ENCODE measurements around the gene MAGI2. TPM values are rescaled to one million over a fixed set of nuclear protein-coding genes. Genes with fewer than 3 reads are reported as not detected.

The MAGI2 gene
- total RNA-seq, 2 experiments from 2014 or later = 0.05 to 0.12 TPM

DNA sequence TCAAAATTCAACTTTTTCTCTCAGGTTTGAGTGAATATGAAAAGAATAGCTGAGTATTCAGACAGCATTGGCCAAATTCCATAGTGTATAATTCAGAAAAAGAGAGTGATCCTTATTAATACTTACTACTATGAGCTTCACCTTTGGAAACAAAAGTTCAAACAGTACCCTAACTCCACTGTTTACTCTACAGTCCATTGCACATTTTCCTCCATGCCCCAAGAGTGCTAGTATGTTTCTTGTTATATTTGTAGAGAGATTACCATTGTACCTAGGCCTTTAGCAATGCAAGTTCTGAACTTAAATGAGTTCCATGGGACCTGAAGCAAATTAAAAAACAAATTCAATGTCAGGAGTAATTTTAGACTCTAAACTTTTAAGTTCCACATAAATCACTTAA is 48.1 kb downstream of the MAGI2 start:
- no peak for DNase-seq
- H3K27me3 Mint-ChIP-seq = no peaks in the 10 kb centered on the region
- H3K36me3 Mint-ChIP-seq (ENCODE audit: low read depth) = no peaks in the 10 kb centered on the region
- no peaks in the 10 kb centered on the region for H3K4me1 Mint-ChIP-seq
- POLR2A ChIA-PET = interaction anchor here (0.7 kb wide), 1 partner anchor 574 kb away, joined by 5 read pairs; no protein-coding TSS in a partner anchor
- no peak for ATAC-seq
- H3K9me3 Mint-ChIP-seq (ENCODE audit: low read depth) = no peaks in the 10 kb centered on the region
- CTCF ChIA-PET = interaction anchor here (0.5 kb wide), 1 partner anchor 46 kb away, joined by 3 read pairs; no protein-coding TSS in a partner anchor
- H3K4me3 Mint-ChIP-seq = no peak overlapping the region
- H3K27ac Mint-ChIP-seq = no peak overlapping the region
- intact Hi-C loops (cut with DNase I, micrococcal nuclease) = no loop called here

DNA sequence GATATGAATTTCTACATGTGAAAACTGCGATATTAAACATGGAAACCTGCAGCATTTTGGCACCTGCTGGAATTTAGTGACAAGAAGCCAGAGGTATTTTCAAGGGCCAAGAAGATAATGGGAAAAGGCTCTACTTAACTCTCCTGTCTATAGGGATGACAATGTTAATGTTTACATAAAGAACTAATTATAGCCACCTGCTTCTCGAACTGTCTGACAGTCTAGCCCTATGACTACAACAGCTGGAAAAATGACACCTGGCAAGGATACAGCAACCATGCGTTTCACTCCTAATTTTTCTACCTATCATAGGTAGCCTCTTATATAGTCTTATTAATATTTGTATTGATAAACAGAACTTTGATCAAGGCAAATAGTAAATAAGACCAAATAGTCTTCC is 49.6 kb downstream of the MAGI2 start:
- ChIA-PET POLR2A (no interaction called here), CTCF (no interaction called here)
- DNase-seq = no peak
- H3K4me1 Mint-ChIP-seq = no peaks in the 10 kb centered on the region
- ATAC-seq = no peak
- no peak overlapping the region for H3K27ac Mint-ChIP-seq
- H3K9me3 Mint-ChIP-seq (ENCODE audit: low read depth) = no peaks in the 10 kb centered on the region
- intact Hi-C loops (cut with DNase I, micrococcal nuclease) = no loop called here
- no peaks in the 10 kb centered on the region for H3K36me3 Mint-ChIP-seq (ENCODE audit: low read depth)
- no peak overlapping the region for H3K4me3 Mint-ChIP-seq
- H3K27me3 Mint-ChIP-seq = no peaks in the 10 kb centered on the region

- no peak overlapping the region for H3K4me3 Mint-ChIP-seq
- CTCF ChIA-PET = no interaction called here
- no peak overlapping the region for H3K27ac Mint-ChIP-seq
- ATAC-seq (no peak), DNase-seq (no peak)
- POLR2A ChIA-PET = no interaction called here
- H3K4me1 Mint-ChIP-seq = no peaks in the 10 kb centered on the region
- intact Hi-C loops (cut with DNase I, micrococcal nuclease) = no loop called here
- no peaks in the 10 kb centered on the region for H3K27me3 Mint-ChIP-seq
- H3K36me3 Mint-ChIP-seq (ENCODE audit: low read depth) = no peaks in the 10 kb centered on the region
- H3K9me3 Mint-ChIP-seq (ENCODE audit: low read depth) = no peaks in the 10 kb centered on the region
Observed at GRCh38 chr7:79403451-79403850, 50.0 kb downstream of the MAGI2 start.

DNA sequence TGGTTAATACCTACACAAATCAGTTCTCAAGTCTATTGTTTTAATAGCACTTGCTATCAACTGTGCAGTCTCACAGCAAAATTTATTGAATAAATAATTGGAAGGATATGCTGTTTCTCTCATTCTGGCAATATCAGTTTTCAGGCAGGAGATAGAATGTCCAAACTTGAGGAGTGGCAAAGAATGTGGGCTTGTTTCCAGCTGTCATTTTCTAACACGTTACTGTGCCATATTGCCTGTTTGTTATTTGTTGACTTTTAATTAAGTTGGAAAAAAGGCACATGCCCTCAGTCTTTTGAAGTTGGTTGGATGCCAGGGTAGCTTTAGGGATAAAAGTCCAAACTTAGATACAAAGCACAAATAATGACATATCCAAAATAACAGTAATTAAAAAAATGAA is 52.2 kb downstream of the MAGI2 start:
- Mint-ChIP-seq H3K27me3 (no peaks in the 10 kb centered on the region), H3K36me3 (ENCODE audit: low read depth) (no peaks in the 10 kb centered on the region), H3K4me3 (no peak overlapping the region), H3K9me3 (ENCODE audit: low read depth) (no peaks in the 10 kb centered on the region), H3K27ac (no peak overlapping the region), H3K4me1 (no peaks in the 10 kb centered on the region)
- ChIA-PET CTCF (no interaction called here), POLR2A (no interaction called here)
- no peak for ATAC-seq
- intact Hi-C loops (cut with DNase I, micrococcal nuclease) = no loop called here
- no peak for DNase-seq

- CTCF ChIA-PET = no interaction called here
- no peak for ATAC-seq
- Mint-ChIP-seq H3K27me3 (no peaks in the 10 kb centered on the region), H3K4me3 (no peak overlapping the region), H3K9me3 (ENCODE audit: low read depth) (no peaks in the 10 kb centered on the region), H3K36me3 (ENCODE audit: low read depth) (no peaks in the 10 kb centered on the region), H3K27ac (no peak overlapping the region), H3K4me1 (no peaks in the 10 kb centered on the region)
- intact Hi-C loops (cut with DNase I, micrococcal nuclease) = no loop called here
- POLR2A ChIA-PET = no interaction called here
- no peak for DNase-seq
Observed at GRCh38 chr7:79400222-79400621, 53.2 kb downstream of the MAGI2 start.

DNA sequence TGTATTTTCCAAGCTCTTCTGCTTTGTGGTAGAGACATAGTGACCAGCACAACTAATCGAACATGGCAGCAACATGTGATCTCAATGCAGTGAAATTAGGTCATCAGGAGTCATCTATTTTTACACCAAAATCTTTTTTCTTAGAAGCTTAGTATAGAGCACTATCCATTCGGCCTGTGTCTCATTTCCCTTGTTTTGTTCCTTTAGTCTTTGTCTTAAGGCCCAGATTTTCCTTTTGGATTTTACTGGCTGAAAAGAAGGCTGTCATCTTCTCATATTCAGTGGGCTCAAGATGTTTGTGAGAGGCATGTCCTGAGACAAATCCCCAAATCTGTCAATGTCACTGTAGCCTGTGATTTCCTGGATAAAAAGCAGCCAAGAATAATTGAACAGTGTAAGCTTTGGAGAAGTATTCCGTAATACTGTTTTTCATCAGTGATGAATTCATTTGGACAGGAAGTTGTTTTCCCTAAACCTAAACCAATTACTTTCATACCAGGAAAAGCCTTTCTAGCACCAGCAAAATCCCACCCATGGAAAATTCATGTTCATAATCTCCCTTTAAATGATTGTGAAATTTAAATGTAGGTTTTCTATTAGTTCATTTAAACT is 55.2 kb downstream of the MAGI2 start:
- POLR2A ChIA-PET = no interaction called here
- no peak overlapping the region for H3K27ac Mint-ChIP-seq
- H3K36me3 Mint-ChIP-seq (ENCODE audit: low read depth) = no peaks in the 10 kb centered on the region
- H3K9me3 Mint-ChIP-seq (ENCODE audit: low read depth) = no peaks in the 10 kb centered on the region
- ATAC-seq (no peak), DNase-seq (no peak)
- CTCF ChIA-PET = interaction anchor here (0.7 kb wide), 1 partner anchor 14 kb away, joined by 3 read pairs; no protein-coding TSS in a partner anchor
- H3K4me3 Mint-ChIP-seq = no peak overlapping the region
- no peaks in the 10 kb centered on the region for H3K27me3 Mint-ChIP-seq
- intact Hi-C loops (cut with DNase I, micrococcal nuclease) = no loop called here
- no peaks in the 10 kb centered on the region for H3K4me1 Mint-ChIP-seq

GRCh38 chr7:79386688-79387422 is 66.6 kb downstream of the MAGI2 start:
- no peaks in the 10 kb centered on the region for H3K4me1 Mint-ChIP-seq

GRCh38 chr7:79381921-79382320 is 71.5 kb downstream of the MAGI2 start:
- intact Hi-C loops (cut with DNase I, micrococcal nuclease) = no loop called here
- no peak overlapping the region for H3K27ac Mint-ChIP-seq
- H3K27me3 Mint-ChIP-seq = no peaks in the 10 kb centered on the region
- DNase-seq (no peak), ATAC-seq (no peak)
- no peak overlapping the region for H3K4me3 Mint-ChIP-seq
- no peaks in the 10 kb centered on the region for H3K36me3 Mint-ChIP-seq (ENCODE audit: low read depth)
- H3K9me3 Mint-ChIP-seq (ENCODE audit: low read depth) = no peaks in the 10 kb centered on the region
- ChIA-PET CTCF (no interaction called here), POLR2A (no interaction called here)
- no peaks in the 10 kb centered on the region for H3K4me1 Mint-ChIP-seq

More at GRCh38 chr7:79386688-79387422, 66.6 kb downstream of the MAGI2 start:
- intact Hi-C loops (cut with DNase I, micrococcal nuclease) = no loop called here
- CTCF ChIA-PET = no interaction called here
- Mint-ChIP-seq H3K4me3 (no peak overlapping the region), H3K36me3 (ENCODE audit: low read depth) (no peaks in the 10 kb centered on the region), H3K27ac (no peak overlapping the region), H3K27me3 (no peaks in the 10 kb centered on the region), H3K9me3 (ENCODE audit: low read depth) (peaks cover 1% of the 10 kb centered on the region)
- DNase-seq = no peak
- ATAC-seq = no peak
- POLR2A ChIA-PET = no interaction called here

DNA sequence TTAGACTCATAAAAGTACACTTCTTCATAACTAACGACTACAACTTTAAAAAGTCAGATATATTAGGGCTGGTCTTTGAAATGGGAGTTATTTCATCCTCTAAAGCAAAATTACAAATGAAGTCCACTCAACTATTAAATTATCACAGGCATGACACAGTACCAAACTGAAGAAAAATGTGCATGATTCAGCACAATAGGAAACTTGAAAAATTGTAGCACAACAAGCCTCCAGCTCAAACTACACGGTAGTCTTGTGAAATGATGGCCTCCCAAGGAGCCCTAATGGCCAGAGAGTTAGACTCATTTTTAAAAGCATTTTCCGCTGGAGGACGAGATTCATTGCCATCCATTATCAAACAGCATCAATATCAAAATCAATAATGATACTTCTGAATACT is 76.4 kb downstream of the MAGI2 start:
- Mint-ChIP-seq H3K4me3 (no peak overlapping the region), H3K4me1 (no peaks in the 10 kb centered on the region), H3K36me3 (ENCODE audit: low read depth) (no peaks in the 10 kb centered on the region), H3K9me3 (ENCODE audit: low read depth) (peaks cover 3% of the 10 kb centered on the region), H3K27ac (no peak overlapping the region), H3K27me3 (no peaks in the 10 kb centered on the region)
- CTCF ChIA-PET = no interaction called here
- ATAC-seq (no peak), DNase-seq (no peak)
- POLR2A ChIA-PET = no interaction called here
- intact Hi-C loops (cut with DNase I, micrococcal nuclease) = no loop called here

- Mint-ChIP-seq H3K36me3 (ENCODE audit: low read depth) (no peaks in the 10 kb centered on the region), H3K27me3 (no peaks in the 10 kb centered on the region), H3K9me3 (ENCODE audit: low read depth) (peaks cover 3% of the 10 kb centered on the region), H3K27ac (no peak overlapping the region), H3K4me1 (no peaks in the 10 kb centered on the region), H3K4me3 (no peak overlapping the region)
- ChIA-PET CTCF (no interaction called here), POLR2A (no interaction called here)
- DNase-seq (no peak), ATAC-seq (no peak)
- intact Hi-C loops (cut with DNase I, micrococcal nuclease) = no loop called here
Observed at GRCh38 chr7:79376299-79377025, 77.0 kb downstream of the MAGI2 start.

DNA sequence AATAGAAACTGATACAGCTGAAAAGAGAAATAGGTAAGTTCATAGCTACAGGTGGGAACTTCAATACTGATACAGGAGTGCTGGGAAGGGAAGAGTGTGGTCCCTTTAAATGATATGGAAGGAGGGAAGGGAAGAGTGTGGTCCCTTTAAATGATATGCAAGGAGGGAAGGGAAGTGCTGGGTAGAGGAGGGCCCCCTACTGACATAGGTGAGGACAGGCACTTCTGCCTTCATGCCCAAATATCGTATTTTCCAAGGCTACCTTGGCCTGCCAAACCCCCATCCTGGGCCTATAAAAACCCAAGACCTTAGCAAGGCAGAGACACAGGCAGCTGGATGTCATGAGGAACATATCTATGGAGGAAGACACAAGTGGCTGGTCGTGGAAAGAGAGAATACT is 92.3 kb downstream of the MAGI2 start:
- intact Hi-C loops (cut with DNase I, micrococcal nuclease) = no loop called here
- POLR2A ChIA-PET = no interaction called here

DNA sequence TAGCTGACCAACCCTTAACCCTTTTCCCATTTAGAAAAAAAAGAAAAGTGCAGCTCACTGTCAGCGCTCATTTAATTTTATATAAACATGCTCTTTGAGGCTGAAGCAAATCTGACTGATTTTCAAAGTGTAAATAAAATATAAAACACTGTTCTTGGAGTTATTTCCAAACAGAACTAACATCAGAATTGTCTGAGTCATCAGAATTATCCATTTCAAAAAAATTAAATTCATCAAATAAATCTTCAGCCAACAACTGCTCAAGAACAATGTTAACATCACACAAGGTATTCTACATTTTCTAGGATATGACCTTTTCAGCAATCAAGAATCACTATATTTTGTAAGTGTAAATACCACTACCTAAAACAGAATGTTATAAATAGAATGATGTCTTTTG is 93.6 kb downstream of the MAGI2 start:
- ATAC-seq (no peak), DNase-seq (no peak)
- no peak overlapping the region for H3K4me3 Mint-ChIP-seq
- H3K4me1 Mint-ChIP-seq = no peaks in the 10 kb centered on the region
- ChIA-PET POLR2A (no interaction called here), CTCF (no interaction called here)
- H3K9me3 Mint-ChIP-seq (ENCODE audit: low read depth) = peaks cover 2% of the 10 kb centered on the region
- no peaks in the 10 kb centered on the region for H3K27me3 Mint-ChIP-seq
- no peaks in the 10 kb centered on the region for H3K36me3 Mint-ChIP-seq (ENCODE audit: low read depth)
- H3K27ac Mint-ChIP-seq = no peak overlapping the region
- intact Hi-C loops (cut with DNase I, micrococcal nuclease) = no loop called here

More for the DNA sequence above, 92.3 kb downstream of the MAGI2 start:
- H3K4me1 Mint-ChIP-seq = no peaks in the 10 kb centered on the region
- no peak overlapping the region for H3K4me3 Mint-ChIP-seq
- no peak for ATAC-seq
- H3K36me3 Mint-ChIP-seq (ENCODE audit: low read depth) = no peaks in the 10 kb centered on the region
- peaks cover 2% of the 10 kb centered on the region for H3K9me3 Mint-ChIP-seq (ENCODE audit: low read depth)
- no peak for DNase-seq
- H3K27me3 Mint-ChIP-seq = no peaks in the 10 kb centered on the region
- no peak overlapping the region for H3K27ac Mint-ChIP-seq
- CTCF ChIA-PET = no interaction called here

Data from activated CD4-positive, alpha-beta T cell treated with anti-CD3 and anti-CD28 coated beads for 36 hours (primary cell).